Vagina (tissue), 2 donors: ENCODE measurements around the gene NEDD8.

ENCODE experiments used
- POLR2A ChIP-seq, 2 donors: fragments of 450-650 bp; IDR thresholded peaks; one replicate each; pipeline ENCODE4 v1.6.1; 2017; ENCODE audit warnings: antibody characterized with exemption in 2 of 2, mild to moderate bottlenecking in 2 of 2, moderate library complexity in 2 of 2
- POLR2AphosphoS5 ChIP-seq, 2 donors: sonication (generic); formaldehyde crosslinking; IDR thresholded peaks; one replicate each; pipeline ENCODE4 v1.9.0; 2017; ENCODE audit warnings: antibody characterized with exemption in 2 of 2, mild to moderate bottlenecking in 2 of 2, low read depth in 1 of 2; ENCODE audit not compliant: insufficient read depth in 1 of 2
- TF ChIP-seq, protein P1 (sequence below), 3 experiments: fragments of 450-650 bp in 2 of 3; fragments of 200-600 bp in 1 of 3; sonication (generic) in 1 of 3; IDR thresholded peaks; one replicate each; pipeline ENCODE4 v1.5.1; 2017 to 2019; ENCODE audit warnings: antibody characterized with exemption in 3 of 3, mild to moderate bottlenecking in 2 of 3, moderate library complexity in 2 of 3

DNA sequence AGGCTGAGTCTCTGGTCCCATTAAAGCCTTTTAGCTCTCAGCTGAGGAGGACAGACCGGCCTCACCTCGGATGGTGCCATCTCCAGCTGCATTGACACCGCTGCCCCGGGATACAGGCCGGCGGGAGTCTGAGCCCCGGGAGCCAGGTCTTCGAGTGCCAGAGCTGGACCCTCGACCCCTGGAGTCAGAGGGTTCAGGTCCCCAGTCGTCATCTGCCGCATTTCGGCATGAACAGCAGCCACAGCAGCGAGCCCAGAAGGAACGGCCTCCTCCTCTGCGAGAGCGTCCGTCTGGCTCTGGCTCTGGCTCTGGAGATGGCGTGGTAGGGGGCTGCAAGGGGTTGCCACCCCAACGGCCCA lies 29.8 kb upstream of the NEDD8 start:
- TF ChIP-seq POLR2AphosphoS5 (IDR thresholded peaks at IDR 0.05; ENCODE audit: insufficient read depth in 1 of 2, low read depth in 1 of 2) (no peak), POLR2A (IDR thresholded peaks at IDR 0.05) (no peak)
- TF ChIP-seq, protein P1, sequence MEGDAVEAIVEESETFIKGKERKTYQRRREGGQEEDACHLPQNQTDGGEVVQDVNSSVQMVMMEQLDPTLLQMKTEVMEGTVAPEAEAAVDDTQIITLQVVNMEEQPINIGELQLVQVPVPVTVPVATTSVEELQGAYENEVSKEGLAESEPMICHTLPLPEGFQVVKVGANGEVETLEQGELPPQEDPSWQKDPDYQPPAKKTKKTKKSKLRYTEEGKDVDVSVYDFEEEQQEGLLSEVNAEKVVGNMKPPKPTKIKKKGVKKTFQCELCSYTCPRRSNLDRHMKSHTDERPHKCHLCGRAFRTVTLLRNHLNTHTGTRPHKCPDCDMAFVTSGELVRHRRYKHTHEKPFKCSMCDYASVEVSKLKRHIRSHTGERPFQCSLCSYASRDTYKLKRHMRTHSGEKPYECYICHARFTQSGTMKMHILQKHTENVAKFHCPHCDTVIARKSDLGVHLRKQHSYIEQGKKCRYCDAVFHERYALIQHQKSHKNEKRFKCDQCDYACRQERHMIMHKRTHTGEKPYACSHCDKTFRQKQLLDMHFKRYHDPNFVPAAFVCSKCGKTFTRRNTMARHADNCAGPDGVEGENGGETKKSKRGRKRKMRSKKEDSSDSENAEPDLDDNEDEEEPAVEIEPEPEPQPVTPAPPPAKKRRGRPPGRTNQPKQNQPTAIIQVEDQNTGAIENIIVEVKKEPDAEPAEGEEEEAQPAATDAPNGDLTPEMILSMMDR (IDR thresholded peaks at IDR 0.05): no peak
